Activated naive CD8-positive, alpha-beta T cell treated with anti-CD3 and anti-CD28 coated beads, Interleukin-2, amount 50 U/mL, for 16 hours (primary cell): ENCODE results near the gene SIM2.

Experiments used
- DNase-seq: peaks from one replicate; pipeline ENCODE4 v3.0.0-alpha.2; 2020; ENCODE audit warnings: low read depth, low spot score

The SIM2 gene

DNA sequence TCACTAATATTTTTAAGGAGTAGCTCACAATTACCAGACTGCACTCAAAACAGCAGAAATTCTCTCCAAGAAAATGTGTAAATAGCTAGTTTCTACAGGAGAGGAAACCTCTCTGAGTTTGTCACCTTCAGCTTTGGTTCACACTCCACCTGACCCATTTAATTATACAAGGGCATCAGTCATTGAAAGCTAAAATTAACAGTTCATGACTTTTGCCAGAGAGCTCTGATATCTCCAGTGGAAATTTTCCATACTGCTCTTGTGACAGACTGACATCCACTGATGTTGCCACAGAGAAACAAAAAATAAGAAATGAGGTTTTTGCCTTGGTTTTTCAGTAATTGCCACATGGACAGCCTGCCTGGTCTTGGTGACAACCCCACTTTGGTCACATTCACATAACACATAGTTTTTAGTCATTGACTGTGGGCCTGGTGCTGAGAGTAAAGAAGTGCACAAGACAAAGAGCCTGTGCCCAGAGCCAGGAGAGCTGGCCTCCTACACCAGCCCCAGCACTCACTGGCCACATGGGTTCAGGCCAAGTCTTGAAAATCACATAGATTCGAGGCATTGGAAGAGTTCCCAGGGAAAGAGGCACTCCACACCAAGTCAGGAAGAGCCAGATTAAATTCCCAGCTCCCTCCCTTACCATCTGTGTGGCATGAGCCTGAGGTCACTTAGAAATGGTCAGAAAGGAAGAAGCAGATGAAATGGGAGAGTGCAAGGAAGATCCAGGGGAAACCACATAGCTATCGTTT, 13.8 kb upstream of the SIM2 start:
- DNase-seq = no peak

- no peak for DNase-seq
Observed at GRCh38 chr21:36686955-36687354, 12.0 kb upstream of the SIM2 start.

- DNase-seq = no peak
Observed at GRCh38 chr21:36688324-36688723, 10.6 kb upstream of the SIM2 start.

- DNase-seq = no peak
Observed at GRCh38 chr21:36689324-36689723, 9.6 kb upstream of the SIM2 start.

- no peak for DNase-seq
Observed at GRCh38 chr21:36690628-36691554, 8.0 kb upstream of the SIM2 start.

DNA sequence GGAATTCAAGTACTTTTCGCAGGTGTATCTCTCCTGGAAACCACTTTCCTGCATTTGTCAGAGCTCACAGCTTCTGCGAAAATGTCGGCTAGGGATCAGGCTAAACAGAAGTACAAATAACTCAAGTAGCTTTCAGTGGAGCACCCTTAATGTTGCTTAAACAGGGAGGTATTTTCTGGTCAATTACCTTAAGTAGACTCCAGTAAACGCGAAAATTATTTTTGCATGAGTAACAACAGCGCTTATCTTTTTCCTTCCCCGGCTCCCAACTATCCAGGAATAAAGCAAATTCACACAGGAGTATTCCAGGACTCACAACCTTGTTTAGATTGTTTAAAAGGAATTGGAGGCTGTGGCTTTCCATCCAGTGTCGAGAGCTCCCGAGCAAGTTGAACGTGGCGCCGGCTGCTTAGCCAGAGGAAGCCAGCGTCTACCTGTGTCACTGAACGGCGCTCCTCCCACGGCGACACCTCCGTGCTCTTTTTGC, 7.3 kb upstream of the SIM2 start:
- DNase-seq = no peak

- no peak for DNase-seq
Observed at GRCh38 chr21:36692114-36692834, 6.6 kb upstream of the SIM2 start.

DNA sequence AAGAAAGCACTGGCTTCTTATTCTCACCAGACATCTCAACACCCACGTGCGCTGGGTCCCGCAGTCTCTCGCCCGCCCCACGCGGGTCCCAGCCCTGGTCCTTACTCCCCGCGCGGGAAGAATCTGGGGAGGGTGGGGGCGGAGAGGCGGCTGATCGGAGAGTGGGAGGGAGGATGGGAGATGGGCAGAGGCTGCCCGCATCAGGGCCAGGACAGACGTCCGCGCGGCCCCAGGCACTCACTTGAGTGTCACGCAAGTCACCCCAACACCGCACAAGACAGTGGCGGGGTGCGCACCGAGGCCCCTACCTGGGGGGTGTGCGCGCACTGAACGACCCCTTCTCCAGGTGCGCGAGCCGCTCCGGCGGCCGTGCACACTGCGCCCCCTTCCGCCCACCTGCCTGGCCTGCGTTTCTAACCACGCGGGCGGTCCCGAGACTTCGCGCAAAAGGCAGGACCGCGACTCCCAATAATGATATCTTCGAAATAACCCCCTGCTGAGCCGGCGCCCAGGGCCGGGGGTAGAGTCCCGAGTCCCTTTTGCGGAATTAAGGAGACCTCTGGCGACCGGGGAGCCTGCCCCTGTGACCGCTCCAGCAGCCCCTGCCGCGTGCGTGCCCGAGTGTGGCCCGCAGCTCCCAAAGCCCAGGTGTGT, 6.0 kb upstream of the SIM2 start:
- no peak for DNase-seq

DNA sequence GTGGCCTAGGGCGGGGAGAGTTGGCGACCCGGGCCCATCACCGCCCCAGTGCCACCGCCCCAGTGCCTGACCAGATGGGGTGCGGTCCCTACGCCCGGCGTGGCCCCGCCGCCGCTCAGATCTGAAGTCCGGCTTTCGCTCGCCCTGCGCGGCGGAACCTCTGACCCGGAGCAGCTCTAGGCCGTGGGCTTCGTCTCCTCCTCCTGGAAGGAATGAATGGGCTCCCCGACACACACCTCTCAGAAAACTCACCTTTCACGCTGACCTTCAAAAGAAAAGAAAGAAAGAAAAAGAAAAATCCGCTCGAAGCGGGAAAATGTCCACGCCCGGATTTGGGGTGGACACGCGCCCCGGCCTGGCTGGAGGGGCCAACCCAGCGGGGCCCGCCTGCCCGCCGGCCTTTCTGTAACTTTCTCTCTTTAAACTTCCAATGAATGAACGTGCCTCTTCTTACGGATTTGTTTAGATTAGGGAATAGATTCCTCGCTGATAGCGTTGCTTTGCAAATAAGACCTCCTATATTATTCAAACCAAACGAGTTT, 5.4 kb upstream of the SIM2 start:
- no peak for DNase-seq

DNA sequence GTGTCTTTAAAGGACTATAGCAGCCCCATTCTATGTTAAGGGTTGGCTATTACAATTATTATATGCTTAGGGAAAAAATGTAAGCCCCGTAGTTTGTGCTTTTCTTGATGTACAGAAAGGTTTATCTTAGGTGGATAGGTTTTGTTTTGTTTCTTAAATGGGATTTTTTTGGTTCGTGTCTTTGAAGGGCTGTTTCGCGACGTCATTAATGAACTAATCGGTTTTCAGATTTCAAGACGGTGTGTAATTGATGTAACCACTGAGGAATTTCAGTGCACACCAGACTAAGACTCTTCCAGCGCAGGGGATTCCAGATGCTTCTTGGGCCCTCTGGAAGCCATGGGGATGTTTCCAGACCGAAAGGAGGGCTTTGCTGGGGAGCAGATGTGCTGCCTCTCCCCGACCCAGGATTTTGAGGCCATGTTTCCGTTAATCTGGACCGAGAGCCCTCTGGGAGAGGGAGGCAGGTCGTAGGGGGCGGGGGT, 4.8 kb upstream of the SIM2 start:
- no peak for DNase-seq

DNA sequence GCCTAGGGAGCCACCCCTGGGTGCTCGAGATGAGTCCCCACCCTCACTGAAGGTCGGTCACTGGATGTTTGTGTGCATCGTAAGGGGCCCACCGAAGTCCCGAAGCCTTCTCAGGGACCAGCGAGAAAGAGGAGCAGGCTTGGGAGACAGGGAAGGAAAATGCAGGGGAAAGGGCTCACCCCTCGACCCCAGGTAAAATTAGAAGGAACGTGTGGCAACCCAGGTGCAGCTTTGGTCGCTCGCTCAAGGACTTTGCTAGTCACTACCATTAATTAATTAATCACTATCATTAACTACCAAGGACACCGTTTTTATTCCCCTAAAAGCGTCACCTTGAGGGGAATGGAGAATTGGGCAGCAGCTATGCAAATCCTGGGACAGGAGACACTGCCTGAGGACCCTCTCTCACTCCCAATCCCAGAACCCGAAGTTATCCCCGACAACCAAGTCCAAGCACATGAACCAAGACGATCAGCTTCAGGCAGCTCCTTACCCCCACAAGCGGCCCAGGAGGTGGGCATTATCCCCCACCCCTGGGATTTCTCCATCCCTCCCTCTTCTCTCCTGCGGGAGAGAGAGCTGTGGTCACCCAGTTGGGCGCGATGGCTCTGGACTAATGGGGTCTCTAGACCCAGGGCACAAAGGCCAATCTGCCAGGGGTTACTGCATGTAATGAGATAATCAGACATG, 4.2 kb upstream of the SIM2 start:
- no peak for DNase-seq

- DNase-seq = no peak
Observed at GRCh38 chr21:36695283-36695634, 3.7 kb upstream of the SIM2 start.

- DNase-seq = no peak
Observed at GRCh38 chr21:36695671-36696389, 3.1 kb upstream of the SIM2 start.

GRCh38 chr21:36696390-36697059, 2.4 kb upstream of the SIM2 start:
- DNase-seq = no peak

DNA sequence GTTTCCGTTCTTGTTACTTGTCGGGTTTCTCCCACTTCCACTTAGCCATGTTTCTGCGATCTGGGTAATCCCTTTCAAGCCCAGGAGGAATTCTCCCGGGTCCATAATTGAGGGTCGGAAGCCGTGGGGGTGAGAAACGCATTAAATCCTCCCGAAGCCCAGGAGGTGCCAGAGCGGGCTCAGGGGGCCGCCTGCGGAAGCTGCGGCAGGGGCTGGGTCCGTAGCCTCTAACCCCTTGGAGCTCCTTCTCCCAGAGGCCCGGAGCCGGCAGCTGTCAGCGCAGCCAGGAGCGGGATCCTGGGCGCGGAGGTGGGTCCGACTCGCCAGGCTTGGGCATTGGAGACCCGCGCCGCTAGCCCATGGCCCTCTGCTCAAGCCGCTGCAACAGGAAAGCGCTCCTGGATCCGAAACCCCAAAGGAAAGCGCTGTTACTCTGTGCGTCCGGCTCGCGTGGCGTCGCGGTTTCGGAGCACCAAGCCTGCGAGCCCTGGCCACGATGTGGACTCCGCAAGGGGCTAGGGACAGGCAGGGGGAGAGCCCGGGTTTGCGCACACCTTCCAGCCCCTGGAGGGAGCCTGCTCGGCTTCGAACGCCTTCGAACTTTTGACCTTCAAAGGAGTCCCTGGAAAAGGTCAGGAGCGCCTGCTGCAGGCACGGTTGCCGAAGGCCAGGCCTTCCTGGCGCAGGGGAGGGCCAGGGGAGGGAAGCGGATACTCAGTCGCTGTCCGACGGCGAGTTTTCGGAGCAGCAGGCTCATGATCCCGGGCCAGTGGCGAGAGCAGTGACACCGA, 1.7 kb upstream of the SIM2 start:
- no peak for DNase-seq

DNA sequence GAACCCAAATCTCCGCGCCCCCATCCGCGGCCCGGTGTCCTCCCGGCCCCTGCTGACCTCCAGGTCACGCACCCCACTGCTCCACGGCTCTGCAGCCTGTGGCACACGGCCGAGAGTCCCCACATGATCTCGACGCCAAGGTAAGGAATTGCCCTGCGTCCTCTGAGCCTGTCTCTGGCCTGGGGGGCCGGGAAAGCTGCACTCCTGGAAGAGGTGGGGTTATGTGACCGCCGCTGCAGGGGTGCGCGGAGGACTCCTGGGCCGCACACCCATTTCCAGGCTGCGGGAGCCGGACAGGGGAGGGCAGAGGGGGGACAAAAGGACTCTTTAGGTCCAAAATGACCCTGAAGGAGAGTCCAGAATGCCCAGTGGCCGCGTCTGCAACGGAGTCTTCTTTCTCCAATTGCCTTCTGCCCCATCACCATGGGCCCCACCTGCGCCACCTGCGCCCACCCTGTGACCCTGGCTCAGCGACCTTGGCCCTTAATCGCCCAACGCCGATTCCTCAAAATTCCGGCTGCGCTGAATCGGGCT, 997 bp upstream of the SIM2 start:
- DNase-seq = no peak

DNA sequence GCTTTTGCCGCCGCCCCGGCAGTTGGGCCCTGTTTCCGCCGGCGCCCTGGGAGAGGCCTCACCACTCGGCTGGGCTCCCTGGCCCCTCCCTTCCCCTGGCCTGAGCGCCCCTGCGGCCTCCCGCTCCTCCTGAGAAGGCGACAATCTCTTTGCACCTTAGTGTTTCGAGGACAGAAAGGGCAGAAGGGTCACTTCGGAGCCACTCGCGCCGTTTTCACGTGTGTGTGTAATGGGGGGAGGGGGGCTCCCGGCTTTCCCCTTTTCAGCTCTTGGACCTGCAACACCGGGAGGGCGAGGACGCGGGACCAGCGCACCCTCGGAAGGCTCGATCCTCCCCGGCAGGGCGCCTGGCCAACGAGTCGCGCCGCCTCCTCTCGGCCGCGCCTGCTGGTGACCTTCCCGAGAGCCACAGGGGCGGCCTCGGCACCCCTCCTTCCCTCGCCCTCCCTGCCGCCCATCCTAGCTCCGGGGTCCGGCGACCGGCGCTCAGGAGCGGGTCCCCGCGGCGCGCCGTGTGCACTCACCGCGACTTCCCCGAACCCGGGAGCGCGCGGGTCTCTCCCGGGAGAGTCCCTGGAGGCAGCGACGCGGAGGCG, 432 bp upstream of the SIM2 start:
- no peak for DNase-seq
